Type B pancreatic cell (in vitro differentiated cells): Measurements from ENCODE around the gene RAD51B. TPM values are rescaled to one million over a fixed set of nuclear protein-coding genes. Genes with fewer than 3 reads are reported as not detected.

Experiments used
- DNase-seq: peaks from one replicate; pipeline ENCODE4 v3.0.0; 2021; ENCODE audit warnings: mixed read lengths; ENCODE audit not compliant: unreplicated experiment; ENCODE audit errors: extremely low spot score
- H3K27ac Mint-ChIP-seq: 2 replicates; pipeline ENCODE4 v1.8.0; 2021; ENCODE audit warnings: mild to moderate bottlenecking, mixed read lengths
- H3K27me3 Mint-ChIP-seq: 2 replicates; pipeline ENCODE4 v1.8.0; 2021; ENCODE audit warnings: mixed read lengths
- H3K36me3 Mint-ChIP-seq: 2 replicates; pipeline ENCODE4 v1.8.0; 2021; ENCODE audit warnings: mixed read lengths
- H3K4me1 Mint-ChIP-seq: one replicate; pipeline ENCODE4 v1.8.0; 2021; ENCODE audit warnings: mixed read lengths; ENCODE audit not compliant: unreplicated experiment
- H3K4me3 Mint-ChIP-seq: 2 replicates; pipeline ENCODE4 v1.8.0; 2021; ENCODE audit warnings: mild to moderate bottlenecking, mixed read lengths
- H3K9me3 Mint-ChIP-seq: 2 replicates; pipeline ENCODE4 v1.8.0; 2021; ENCODE audit warnings: mixed read lengths
- CTCF ChIP-seq: fragments of 200-600 bp; sonication (generic); conservative IDR thresholded peaks from 2 replicates; pipeline ENCODE4 v1.5.0; 2021; ENCODE audit warnings: antibody characterized with exemption, mild to moderate bottlenecking
- total RNA-seq: library from RNA; stranded (reverse); gene quantifications from 2 replicates; pipeline ENCODE4 v1.2.1, GENCODE V29; 2021; ENCODE audit warnings: low replicate concordance

Gene RAD51B
- total RNA-seq, 1 donor from 2014 or later: 27.3 TPM

- no peaks in the 10 kb centered on the region for H3K27me3 Mint-ChIP-seq
- peaks cover 52% of the 10 kb centered on the region for H3K4me1 Mint-ChIP-seq
- no peak overlapping the region for H3K4me3 Mint-ChIP-seq
- DNase-seq: no peak
- H3K9me3 Mint-ChIP-seq: peaks cover 7% of the 10 kb centered on the region
- TF ChIP-seq CTCF: no peak
- H3K27ac Mint-ChIP-seq: peak overlapping the region; percentile 55
- peaks cover 6% of the 10 kb centered on the region for H3K36me3 Mint-ChIP-seq
These were observed 855.1 kb downstream of the RAD51B start for GRCh38 chr14:68674538-68675232.

GRCh38 chr14:68675233-68675577 is 855.6 kb downstream of the RAD51B start:
- peaks cover 9% of the 10 kb centered on the region for H3K9me3 Mint-ChIP-seq
- no peak for TF ChIP-seq CTCF
- no peak for DNase-seq
- peaks cover 10% of the 10 kb centered on the region for H3K36me3 Mint-ChIP-seq
- peak overlapping the region; percentile 55 for H3K27ac Mint-ChIP-seq
- peaks cover 50% of the 10 kb centered on the region for H3K4me1 Mint-ChIP-seq
- H3K4me3 Mint-ChIP-seq: no peak overlapping the region
- no peaks in the 10 kb centered on the region for H3K27me3 Mint-ChIP-seq

GRCh38 chr14:68676511-68676943 is 856.9 kb downstream of the RAD51B start:
- Mint-ChIP-seq H3K9me3 (peaks cover 13% of the 10 kb centered on the region), H3K27me3 (no peaks in the 10 kb centered on the region), H3K27ac (peak overlapping the region; percentile 87), H3K4me1 (peaks cover 48% of the 10 kb centered on the region), H3K36me3 (peaks cover 14% of the 10 kb centered on the region), H3K4me3 (peak overlapping the region; percentile 27)
- no peak for TF ChIP-seq CTCF
- no peak for DNase-seq

GRCh38 chr14:68677476-68677875 is 857.9 kb downstream of the RAD51B start:
- peaks cover 13% of the 10 kb centered on the region for H3K9me3 Mint-ChIP-seq
- DNase-seq: no peak
- H3K36me3 Mint-ChIP-seq: peaks cover 14% of the 10 kb centered on the region
- TF ChIP-seq CTCF: no peak
- H3K27ac Mint-ChIP-seq: peak overlapping the region; percentile 87
- H3K4me1 Mint-ChIP-seq: peaks cover 48% of the 10 kb centered on the region
- no peak overlapping the region for H3K4me3 Mint-ChIP-seq
- no peaks in the 10 kb centered on the region for H3K27me3 Mint-ChIP-seq

- Mint-ChIP-seq H3K9me3 (peaks cover 13% of the 10 kb centered on the region), H3K4me3 (no peak overlapping the region), H3K36me3 (peaks cover 14% of the 10 kb centered on the region), H3K27me3 (no peaks in the 10 kb centered on the region), H3K4me1 (peaks cover 48% of the 10 kb centered on the region), H3K27ac (peak overlapping the region; percentile 87)
- no peak for DNase-seq
- no peak for TF ChIP-seq CTCF
These were observed 858.3 kb downstream of the RAD51B start for GRCh38 chr14:68677901-68678300.
